ENCODE results near the gene VANGL2. TPM values are rescaled to one million over a fixed set of nuclear protein-coding genes. Genes with fewer than 3 reads are reported as not detected.

The VANGL2 gene
- total and polyA plus RNA-seq, 2 of the 8 experiments (the other 6 are each of a cell fraction or from before 2014, with no cell fraction given): 62.5 to 118 TPM

- no peak overlapping the region for H2BK120ac ChIP-seq (replicated peaks; ENCODE audit: low read depth, low read length)
- H3K4ac ChIP-seq (replicated peaks; ENCODE audit: insufficient read length, low read depth, low read length): no peak overlapping the region
- WGBS, 2 experiments (ENCODE audit: extremely low coverage in 1 of 2, insufficient coverage in 1 of 2, insufficient read length in 1 of 2, insufficient replicate concordance in 2 of 2, low coverage in 1 of 2, low lambda C conversion rate in 2 of 2, missing lambda C conversion rate in 1 of 2): 91% methylated on average over 7 of the region's 7 CpGs; no CpG with 5 or more reads in 1 of the 2 experiments
- no peak overlapping the region for H2BK15ac ChIP-seq (ENCODE audit: low read length)
- H2AK5ac ChIP-seq (ENCODE audit: low read depth, low read length): no peak overlapping the region
- no peak overlapping the region for H2BK5ac ChIP-seq (ENCODE audit: low read depth, low read length)
- no peak overlapping the region for H3K18ac ChIP-seq (ENCODE audit: extremely low read depth, low read length)
- H3K23ac ChIP-seq (ENCODE audit: insufficient read length): no peak overlapping the region
- no peaks in the 10 kb centered on the region for H3K79me2 ChIP-seq (ENCODE audit: control insufficient read depth in 1 of 2, insufficient read depth in 2 of 2, low read length in 2 of 2)
- H3K9ac ChIP-seq (replicated peaks in 1 of 4; ENCODE audit: extremely low read depth in 1 of 4, low read depth in 3 of 4, low read length in 3 of 4): no peak overlapping the region
- no peak overlapping the region for H2BK20ac ChIP-seq (ENCODE audit: low read length)
- no peak overlapping the region for H4K5ac ChIP-seq (ENCODE audit: insufficient read length, low read depth, low read length)
- H3K36me3 ChIP-seq (ENCODE audit: control insufficient read depth in 2 of 4, insufficient read depth in 4 of 4, low read length in 3 of 4): no peaks in the 10 kb centered on the region
- H3K27ac ChIP-seq (ENCODE audit: low read depth, low read length): no peak overlapping the region
- H3K4me1 ChIP-seq (replicated peaks in 1 of 4; ENCODE audit: control insufficient read depth in 3 of 4, insufficient read depth in 4 of 4, low read length in 3 of 4): no peaks in the 10 kb centered on the region
- H4K8ac ChIP-seq (ENCODE audit: extremely low read depth, insufficient read depth, low read length): no peak overlapping the region
- H4K20me1 ChIP-seq (replicated peaks in 1 of 2; ENCODE audit: control insufficient read depth in 1 of 2, insufficient read depth in 2 of 2, low read length in 2 of 2): no peaks in the 10 kb centered on the region
- no peaks in the 10 kb centered on the region for H3K23me2 ChIP-seq (ENCODE audit: low read depth, low read length)
- H3K56ac ChIP-seq (replicated peaks; ENCODE audit: insufficient read length, low read depth, low read length): no peak overlapping the region
- TF ChIP-seq TAF7 (optimal IDR thresholded peaks at IDR 0.05; ENCODE audit: borderline replicate concordance, low read depth, low read length) (no peak), HDAC2 (IDR thresholded peaks at IDR 0.05; ENCODE audit: borderline replicate concordance in 1 of 2, low read depth in 2 of 2, low read length in 2 of 2) (no peak), KDM5A (IDR thresholded peaks at IDR 0.05; ENCODE audit: low read length) (no peak), TBP (IDR thresholded peaks at IDR 0.05; ENCODE audit: low read depth, low read length) (no peak), YY1 (IDR thresholded peaks at IDR 0.05; ENCODE audit: low read depth, low read length) (no peak), SAP30 (IDR thresholded peaks at IDR 0.05; ENCODE audit: insufficient read depth, insufficient replicate concordance, low read length) (no peak), HDAC6 (IDR thresholded peaks at IDR 0.05; ENCODE audit: low read depth, low read length) (no peak), NANOG (IDR thresholded peaks at IDR 0.05; ENCODE audit: insufficient read depth, low read depth, low read length, poor library complexity, severe bottlenecking) (no peak), SP4 (IDR thresholded peaks at IDR 0.05; ENCODE audit: low read length) (no peak), ASH2L (IDR thresholded peaks at IDR 0.05; ENCODE audit: low read length) (no peak), CBX5 (IDR thresholded peaks at IDR 0.05; ENCODE audit: low read depth, low read length) (no peak)
- H3K9me3 ChIP-seq (ENCODE audit: insufficient read depth in 2 of 2, low read depth in 1 of 2, low read length in 1 of 2): no peaks in the 10 kb centered on the region
- no peak overlapping the region for H3K14ac ChIP-seq (ENCODE audit: insufficient read length)
- H2BK12ac ChIP-seq (ENCODE audit: low read depth, low read length): no peak overlapping the region
- H3K4me3 ChIP-seq (ENCODE audit: extremely low read depth in 1 of 4, insufficient read depth in 2 of 4, low read depth in 3 of 4, low read length in 4 of 4): no peak overlapping the region
- no peak overlapping the region for H3K4me2 ChIP-seq (ENCODE audit: insufficient read depth in 1 of 2, low read depth in 2 of 2, low read length in 2 of 2)
- H2AFZ ChIP-seq (ENCODE audit: low read length): no peak overlapping the region
- H3K79me1 ChIP-seq (ENCODE audit: low read depth, low read length): no peaks in the 10 kb centered on the region
- POLR2A ChIA-PET (ENCODE audit: partially characterized antibody): no interaction called here
- H3K27me3 ChIP-seq (replicated peaks in 1 of 4; ENCODE audit: control insufficient read depth in 3 of 4, extremely low read depth in 1 of 4, insufficient read depth in 3 of 4, low read length in 3 of 4): no peaks in the 10 kb centered on the region
- DNase-seq (ENCODE audit: low read depth in 1 of 2, low spot score in 2 of 2) (no peak), FAIRE-seq (no peak)
- H4K91ac ChIP-seq (replicated peaks; ENCODE audit: insufficient read length, low read length): no peak overlapping the region
- CTCF ChIA-PET (ENCODE audit: partially characterized antibody): interaction anchor here (1.2 kb wide), 1 partner anchor 152 kb away, joined by 4 read pairs; no protein-coding TSS in a partner anchor
Measured at GRCh38 chr1:160453443-160453842, 53.1 kb downstream of the VANGL2 start.
